Left renal cortex interstitium (tissue), 4 donors: ENCODE measurements around the gene GLB1L2. TPM values are rescaled to one million over a fixed set of nuclear protein-coding genes. Genes with fewer than 3 reads are reported as not detected.

Source experiments
- DNase-seq, 4 donors: peaks; one replicate each; pipeline ENCODE4 v3.0.0-alpha.2; 2013; ENCODE audit warnings: low read depth in 4 of 4, low spot score in 2 of 4, missing footprints in 1 of 4
- polyA plus RNA-seq, 4 donors: library from polyadenylated mRNA; unstranded; fragments of 120-200 nt; gene quantifications; one replicate each; pipeline ENCODE4 v1.2.1, GENCODE V29; 2013; ENCODE audit not compliant: insufficient read length in 4 of 4

Gene GLB1L2
- polyA plus RNA-seq, 4 donors, result 21.0 to 22.6 (median 21.5) TPM

- no peak for DNase-seq
These were observed 33.5 kb downstream of the GLB1L2 start for GRCh38 chr11:134365011-134365925.

GRCh38 chr11:134366254-134366653 lies 34.5 kb downstream of the GLB1L2 start:
- no peak for DNase-seq

GRCh38 chr11:134367781-134368180 lies 36.0 kb downstream of the GLB1L2 start:
- no peak for DNase-seq

- no peak for DNase-seq
These were observed 38.1 kb downstream of the GLB1L2 start for GRCh38 chr11:134369656-134370525.

DNA sequence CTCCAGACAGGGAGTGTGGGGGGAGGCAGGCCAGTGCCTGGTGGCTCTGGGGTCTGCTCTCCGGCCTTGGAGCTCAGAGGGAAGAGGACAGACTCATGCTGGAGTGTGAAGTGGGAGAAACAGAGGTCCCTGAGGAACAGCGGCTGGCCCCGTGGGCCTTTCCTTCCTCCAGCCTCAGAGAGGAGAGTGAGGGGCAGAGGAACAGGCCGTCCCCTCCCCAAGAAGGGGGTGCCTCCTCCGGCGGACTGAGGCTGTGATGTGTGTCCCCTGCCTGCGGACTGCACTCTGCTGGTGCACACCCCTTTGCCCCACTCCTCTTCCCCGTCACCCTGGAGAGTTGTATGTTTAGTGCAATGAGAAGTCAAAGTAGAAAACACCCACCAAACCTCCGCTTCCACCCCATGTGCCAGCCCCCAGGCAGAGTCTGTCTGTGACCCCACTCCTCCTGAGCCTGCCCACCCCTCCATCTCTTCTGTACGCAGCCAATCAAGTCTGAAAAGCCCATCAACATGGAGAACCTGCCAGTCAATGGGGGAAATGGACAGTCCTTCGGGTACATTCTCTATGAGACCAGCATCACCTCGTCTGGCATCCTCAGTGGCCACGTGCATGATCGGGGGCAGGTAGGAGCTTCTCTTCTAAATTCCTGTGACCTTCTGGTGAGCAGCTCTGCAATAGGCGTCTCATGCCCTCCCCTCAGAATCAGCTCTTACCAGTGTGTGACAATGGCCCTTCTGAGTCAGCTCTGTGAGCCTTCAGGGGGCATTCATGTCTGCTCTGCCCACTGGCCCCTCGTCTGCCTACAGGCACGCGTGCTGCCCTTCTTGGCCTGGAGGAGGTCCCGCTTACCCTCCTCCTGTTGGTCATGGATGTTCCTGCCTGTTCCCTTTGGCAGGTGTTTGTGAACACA lies 39.0 kb downstream of the GLB1L2 start:
- no peak for DNase-seq

- DNase-seq, result no peak
These were observed 39.8 kb downstream of the GLB1L2 start for GRCh38 chr11:134371436-134372185.

DNA sequence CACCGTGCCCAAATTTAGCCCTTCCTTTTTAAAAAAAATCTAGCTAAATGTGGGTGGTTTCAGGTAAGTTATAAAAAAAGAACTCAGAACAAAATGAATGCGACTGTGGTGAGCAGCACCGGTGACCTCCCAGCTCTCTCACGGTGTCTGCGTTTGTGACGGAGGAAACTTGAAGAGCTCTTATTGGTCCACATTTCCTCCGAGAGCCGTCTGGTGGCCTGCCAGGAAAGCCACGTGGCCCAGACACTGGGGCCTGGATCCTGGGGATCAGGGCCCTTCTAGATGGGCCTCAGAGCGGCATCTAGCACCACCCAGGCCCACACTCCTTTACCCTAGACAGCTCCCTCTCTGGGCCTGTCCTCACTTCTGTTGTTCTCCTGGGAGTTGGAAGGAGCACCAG lies 40.7 kb downstream of the GLB1L2 start:
- no peak for DNase-seq

DNA sequence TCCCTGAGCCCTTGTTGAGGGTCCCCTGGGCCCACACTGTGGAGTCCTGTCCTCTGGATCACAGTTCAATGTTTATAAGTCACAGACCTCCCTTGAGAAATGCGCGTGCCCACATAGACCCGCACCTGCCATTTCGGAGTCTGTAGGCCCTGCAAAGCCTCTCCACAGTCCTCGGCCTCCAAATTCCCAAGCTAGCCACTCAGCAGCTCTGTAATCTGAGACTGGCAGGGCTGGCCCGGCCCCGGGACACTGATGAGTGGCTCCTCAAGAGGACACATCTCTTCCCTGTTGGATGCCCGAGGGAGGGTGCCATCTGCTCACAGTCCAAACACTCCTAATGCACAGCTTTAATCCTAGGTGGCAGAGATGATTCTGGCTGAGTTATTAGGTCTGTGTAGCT lies 41.2 kb downstream of the GLB1L2 start:
- no peak for DNase-seq

- DNase-seq, result no peak
These were observed 41.8 kb downstream of the GLB1L2 start for GRCh38 chr11:134373591-134374052.

DNA sequence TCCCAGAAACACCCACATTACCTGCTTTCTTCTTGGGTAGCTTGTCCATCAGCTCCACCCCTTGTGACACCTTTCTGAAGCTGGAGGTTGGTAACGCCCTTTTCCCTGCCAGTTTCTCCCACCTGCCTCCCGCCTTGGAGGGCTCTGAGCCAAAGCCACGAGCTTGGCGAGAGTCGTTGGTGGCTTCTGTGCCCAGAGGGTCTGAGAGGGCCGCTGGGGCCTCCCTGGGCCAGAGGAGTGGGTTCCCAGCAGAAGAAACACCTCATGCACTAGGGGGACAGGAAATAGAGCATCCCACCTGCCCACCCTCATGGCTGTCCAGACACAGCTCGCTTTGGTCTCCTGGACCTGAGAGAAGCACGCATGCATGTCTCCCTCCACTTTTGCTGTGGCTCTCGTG lies 42.4 kb downstream of the GLB1L2 start:
- DNase-seq, result no peak

DNA sequence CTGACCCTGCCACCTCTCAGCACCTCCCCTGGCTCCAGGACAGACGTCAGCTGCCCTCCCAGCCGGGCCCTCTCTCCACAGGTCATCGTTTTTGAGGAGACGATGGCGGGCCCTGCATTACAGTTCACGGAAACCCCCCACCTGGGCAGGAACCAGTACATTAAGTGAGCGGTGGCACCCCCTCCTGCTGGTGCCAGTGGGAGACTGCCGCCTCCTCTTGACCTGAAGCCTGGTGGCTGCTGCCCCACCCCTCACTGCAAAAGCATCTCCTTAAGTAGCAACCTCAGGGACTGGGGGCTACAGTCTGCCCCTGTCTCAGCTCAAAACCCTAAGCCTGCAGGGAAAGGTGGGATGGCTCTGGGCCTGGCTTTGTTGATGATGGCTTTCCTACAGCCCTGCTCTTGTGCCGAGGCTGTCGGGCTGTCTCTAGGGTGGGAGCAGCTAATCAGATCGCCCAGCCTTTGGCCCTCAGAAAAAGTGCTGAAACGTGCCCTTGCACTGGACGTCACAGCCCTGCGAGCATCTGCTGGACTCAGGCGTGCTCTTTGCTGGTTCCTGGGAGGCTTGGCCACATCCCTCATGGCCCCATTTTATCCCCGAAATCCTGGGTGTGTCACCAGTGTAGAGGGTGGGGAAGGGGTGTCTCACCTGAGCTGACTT lies 43.2 kb downstream of the GLB1L2 start:
- no peak for DNase-seq

DNA sequence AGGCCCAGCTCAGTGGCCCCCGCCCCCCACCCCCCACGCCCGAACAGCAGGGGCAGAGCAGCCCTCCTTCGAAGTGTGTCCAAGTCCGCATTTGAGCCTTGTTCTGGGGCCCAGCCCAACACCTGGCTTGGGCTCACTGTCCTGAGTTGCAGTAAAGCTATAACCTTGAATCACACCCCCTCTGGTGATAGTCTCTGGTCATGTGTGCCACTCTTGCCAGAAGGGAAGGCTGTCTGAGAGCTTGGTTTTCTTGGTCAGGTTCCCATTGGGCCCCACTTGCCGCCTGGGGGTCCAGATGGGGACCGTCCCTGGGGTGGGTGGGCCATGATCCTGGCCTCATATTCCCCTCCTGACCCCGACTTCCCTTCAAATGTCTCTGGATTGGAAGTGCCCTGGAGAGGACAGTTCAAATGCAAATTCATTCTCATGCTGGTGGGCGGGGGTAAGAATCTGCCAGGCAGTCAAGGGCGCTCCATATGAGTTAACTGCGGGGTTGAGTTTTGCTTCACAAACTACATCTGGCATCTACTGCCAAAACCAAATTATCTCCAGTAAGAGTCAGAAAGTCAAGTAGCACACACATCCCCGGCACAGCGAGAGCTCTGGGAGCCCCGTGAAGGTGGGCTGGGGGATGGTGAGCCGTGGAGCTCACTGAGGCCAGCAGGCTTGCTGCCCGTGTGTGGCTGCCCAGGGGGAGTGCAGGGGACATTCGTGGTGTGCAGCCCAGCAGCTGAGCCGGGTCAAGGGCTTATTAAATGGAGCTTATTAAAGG lies 44.5 kb downstream of the GLB1L2 start:
- DNase-seq, result no peak

DNA sequence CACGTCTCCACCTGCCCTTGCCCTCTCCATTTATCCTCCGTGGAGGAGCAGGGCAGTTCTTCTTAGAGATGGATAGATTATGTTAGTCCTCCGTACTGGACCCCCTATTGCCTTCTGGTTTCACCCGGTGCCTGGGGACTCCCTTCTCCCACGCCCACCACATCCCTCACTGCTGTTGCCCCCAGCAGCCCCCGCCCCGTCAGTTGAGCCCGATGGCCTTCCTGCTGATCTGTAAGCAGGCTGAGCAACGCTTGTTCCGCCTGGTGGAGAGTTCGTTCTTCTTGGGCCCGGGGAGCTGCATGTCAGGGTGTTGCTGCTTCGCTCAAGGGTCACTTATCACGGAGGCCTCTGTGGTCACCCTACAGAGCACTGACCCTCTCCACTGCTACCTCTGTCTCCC lies 46.1 kb downstream of the GLB1L2 start:
- no peak for DNase-seq

GRCh38 chr11:134379241-134379640 lies 47.5 kb downstream of the GLB1L2 start:
- DNase-seq, result no peak

DNA sequence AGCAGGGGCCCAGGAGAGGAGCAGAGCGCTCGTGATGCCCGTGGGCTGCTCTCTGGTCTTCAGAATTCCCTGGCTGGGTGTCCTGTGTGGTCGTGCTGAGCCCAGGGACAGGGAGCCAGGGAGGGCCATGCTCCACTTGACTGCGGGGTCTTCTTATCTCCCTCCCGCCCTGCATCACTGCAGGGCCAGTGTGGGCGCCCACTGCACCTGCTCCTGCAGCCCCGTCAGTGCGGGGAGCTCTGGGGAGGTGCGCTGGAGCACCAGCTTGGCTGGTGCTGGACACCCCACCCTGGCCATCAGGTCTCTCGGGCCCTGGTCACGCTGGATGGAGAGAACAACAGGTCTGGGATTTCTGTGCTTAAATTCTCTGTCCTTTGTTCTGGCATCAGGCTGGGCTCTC lies 48.4 kb downstream of the GLB1L2 start:
- no peak for DNase-seq

DNA sequence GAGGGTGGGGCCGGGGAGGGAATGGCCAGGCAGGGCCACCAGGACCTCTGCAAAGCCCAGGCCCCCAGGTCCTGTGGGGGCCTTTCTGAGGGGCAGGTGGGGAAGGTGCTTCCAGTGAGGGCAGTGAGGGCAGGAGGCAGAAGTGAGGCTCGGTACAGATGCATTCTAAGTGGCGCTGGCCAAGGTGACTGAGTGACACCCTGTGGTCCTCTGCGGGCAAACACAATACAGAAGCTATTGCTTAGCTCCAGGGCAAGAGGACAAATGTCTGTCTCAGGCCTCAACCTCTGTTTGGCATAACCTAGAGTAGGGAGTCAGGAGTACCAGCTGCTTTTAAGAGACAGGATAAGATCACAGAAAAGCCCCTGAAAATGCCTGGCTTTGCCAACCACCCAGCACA lies 49.0 kb downstream of the GLB1L2 start:
- no peak for DNase-seq

GRCh38 chr11:134382257-134382656 lies 50.5 kb downstream of the GLB1L2 start:
- no peak for DNase-seq

DNA sequence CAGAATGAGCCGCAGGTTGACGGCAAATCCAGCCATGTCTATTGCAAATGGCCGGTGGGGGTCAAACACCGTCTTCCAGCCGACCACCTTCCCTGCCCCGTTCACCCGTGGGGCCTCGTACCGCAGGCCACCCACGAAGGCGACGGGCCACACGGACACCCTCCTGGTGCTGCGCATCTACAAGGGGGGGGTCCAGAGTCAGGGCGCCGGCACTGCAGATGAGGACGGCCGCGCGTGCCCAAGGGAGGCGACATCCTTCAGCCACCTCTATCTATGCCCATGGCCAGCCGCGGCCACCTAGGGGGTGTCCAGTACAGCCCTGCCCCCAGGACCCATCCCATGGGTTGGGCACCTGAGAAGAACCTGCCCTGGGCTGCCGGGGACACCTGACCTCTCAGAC lies 51.0 kb downstream of the GLB1L2 start:
- DNase-seq, result no peak
